Endodermal cell (in vitro differentiated cells): ENCODE results near the gene PILRB. TPM values are rescaled to one million over a fixed set of nuclear protein-coding genes. Genes with fewer than 3 reads are reported as not detected.

Source experiments
- DNase-seq: peaks from one replicate; pipeline ENCODE4 v3.0.0-alpha.2; 2017
- H3K27ac ChIP-seq: 2 replicates; pipeline ENCODE4 v1.5.1; 2013; ENCODE audit warnings: mild to moderate bottlenecking, low read depth, low read length, moderate library complexity
- H3K27me3 ChIP-seq: 2 replicates; pipeline ENCODE4 v1.6.1; 2013; ENCODE audit warnings: mild to moderate bottlenecking, low read length, moderate library complexity; ENCODE audit not compliant: insufficient read depth, control insufficient read depth, poor library complexity, severe bottlenecking
- H3K36me3 ChIP-seq: 2 replicates; pipeline ENCODE4 v1.7.0; 2013; ENCODE audit warnings: mild to moderate bottlenecking, low read length, moderate library complexity; ENCODE audit not compliant: control insufficient read depth, insufficient read depth
- H3K4me1 ChIP-seq: one replicate; pipeline ENCODE4 v1.7.0; 2013; ENCODE audit warnings: low read length; ENCODE audit not compliant: control insufficient read depth, insufficient read depth
- H3K4me3 ChIP-seq: 2 replicates; pipeline ENCODE4 v1.5.1; 2013; ENCODE audit warnings: mild to moderate bottlenecking, low read length, moderate library complexity
- H3K9ac ChIP-seq: 2 replicates; pipeline ENCODE4 v1.6.1; 2013; ENCODE audit warnings: mild to moderate bottlenecking, low read length, moderate library complexity; ENCODE audit not compliant: poor library complexity, severe bottlenecking; ENCODE audit errors: extremely low read depth
- H3K9me3 ChIP-seq: 2 replicates; pipeline ENCODE4 v1.6.1; 2013; ENCODE audit warnings: mild to moderate bottlenecking, low read length, moderate library complexity; ENCODE audit not compliant: control insufficient read depth
- H3K27ac Mint-ChIP-seq: 2 replicates; pipeline ENCODE4 v1.8.0; 2020; ENCODE audit warnings: mixed read lengths
- H3K27me3 Mint-ChIP-seq: 2 replicates; pipeline ENCODE4 v1.8.0; 2021; ENCODE audit warnings: mild to moderate bottlenecking, mixed read lengths; ENCODE audit not compliant: insufficient read depth
- H3K36me3 Mint-ChIP-seq: 2 replicates; pipeline ENCODE4 v1.8.0; 2020; ENCODE audit warnings: low read depth, mixed read lengths
- H3K4me1 Mint-ChIP-seq: 2 replicates; pipeline ENCODE4 v1.8.0; 2020; ENCODE audit warnings: mixed read lengths
- H3K4me3 Mint-ChIP-seq: 2 replicates; pipeline ENCODE4 v1.8.0; 2020; ENCODE audit warnings: mild to moderate bottlenecking, moderate library complexity, mixed read lengths
- H3K9me3 Mint-ChIP-seq: 2 replicates; pipeline ENCODE4 v1.8.0; 2020; ENCODE audit warnings: mild to moderate bottlenecking, mixed read lengths
- WGBS, 2 experiments: methylation state at CpG; one replicate each; pipeline versions ENCODE4 v1.1.5 to v1.1.7; 2013; ENCODE audit warnings: missing lambda C conversion rate in 2 of 2, mixed read lengths in 1 of 2; ENCODE audit not compliant: insufficient coverage in 1 of 2, insufficient read length in 1 of 2; 5-methylcytosine and 5-hydroxymethylcytosine counted together
- total RNA-seq, 2 donors: library from RNA; stranded (reverse); fragmentation: NEBNext Ultra II Directional in 1 of 2; extraction: Animal tissue kit (Norgen Biotek cat#: 25700) in 1 of 2; gene quantifications; 2 replicates in 1 of 2; 3 replicates in 1 of 2; pipeline ENCODE4 v1.2.1, GENCODE V29; 2021
- TF ChIP-seq, protein P1 (sequence below): fragments of 200-600 bp; sonication (generic); conservative IDR thresholded peaks from 2 replicates; pipeline ENCODE4 v1.5.0; 2021; ENCODE audit warnings: antibody characterized with exemption, mild to moderate bottlenecking

The PILRB gene
- total RNA-seq, 2 donors from 2014 or later = 51.9 to 84.4 TPM

DNA sequence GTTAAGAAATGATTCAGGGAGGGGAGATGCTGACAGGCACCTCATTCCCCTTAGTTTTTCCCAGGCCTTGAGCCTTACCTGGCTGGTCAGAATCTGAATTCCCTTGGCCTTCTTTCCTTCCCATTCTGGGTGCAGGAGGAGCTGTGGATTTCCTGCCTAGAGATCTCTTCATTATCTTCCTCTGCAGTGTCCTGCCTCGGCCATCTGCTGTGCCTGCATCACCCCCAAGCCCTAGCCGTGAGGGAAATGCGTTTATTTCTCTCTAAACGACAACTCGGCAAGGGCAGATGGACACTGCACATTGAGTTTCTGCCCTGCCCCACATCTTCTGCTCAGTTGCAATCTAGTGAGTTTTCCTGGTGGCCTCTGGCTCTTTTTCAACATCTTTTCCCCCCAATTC lies 43.9 kb downstream of the PILRB start:
- no peaks in the 10 kb centered on the region for H3K36me3 ChIP-seq
- H3K27ac Mint-ChIP-seq = no peak overlapping the region
- H3K4me3 ChIP-seq = no peak overlapping the region
- no peak overlapping the region for H3K9ac ChIP-seq
- WGBS, 2 experiments = 89 to 97% methylated on average over 5 of the region's 5 CpGs
- no peak overlapping the region for H3K4me3 Mint-ChIP-seq
- no peaks in the 10 kb centered on the region for H3K36me3 Mint-ChIP-seq
- no peaks in the 10 kb centered on the region for H3K9me3 ChIP-seq
- H3K27ac ChIP-seq = no peak overlapping the region
- no peaks in the 10 kb centered on the region for H3K27me3 ChIP-seq
- DNase-seq = no peak
- peaks cover 2% of the 10 kb centered on the region for H3K4me1 Mint-ChIP-seq
- TF ChIP-seq, protein P1, sequence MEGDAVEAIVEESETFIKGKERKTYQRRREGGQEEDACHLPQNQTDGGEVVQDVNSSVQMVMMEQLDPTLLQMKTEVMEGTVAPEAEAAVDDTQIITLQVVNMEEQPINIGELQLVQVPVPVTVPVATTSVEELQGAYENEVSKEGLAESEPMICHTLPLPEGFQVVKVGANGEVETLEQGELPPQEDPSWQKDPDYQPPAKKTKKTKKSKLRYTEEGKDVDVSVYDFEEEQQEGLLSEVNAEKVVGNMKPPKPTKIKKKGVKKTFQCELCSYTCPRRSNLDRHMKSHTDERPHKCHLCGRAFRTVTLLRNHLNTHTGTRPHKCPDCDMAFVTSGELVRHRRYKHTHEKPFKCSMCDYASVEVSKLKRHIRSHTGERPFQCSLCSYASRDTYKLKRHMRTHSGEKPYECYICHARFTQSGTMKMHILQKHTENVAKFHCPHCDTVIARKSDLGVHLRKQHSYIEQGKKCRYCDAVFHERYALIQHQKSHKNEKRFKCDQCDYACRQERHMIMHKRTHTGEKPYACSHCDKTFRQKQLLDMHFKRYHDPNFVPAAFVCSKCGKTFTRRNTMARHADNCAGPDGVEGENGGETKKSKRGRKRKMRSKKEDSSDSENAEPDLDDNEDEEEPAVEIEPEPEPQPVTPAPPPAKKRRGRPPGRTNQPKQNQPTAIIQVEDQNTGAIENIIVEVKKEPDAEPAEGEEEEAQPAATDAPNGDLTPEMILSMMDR = no peak
- peaks cover 42% of the 10 kb centered on the region for H3K27me3 Mint-ChIP-seq
- H3K9me3 Mint-ChIP-seq = no peaks in the 10 kb centered on the region
- H3K4me1 ChIP-seq = no peaks in the 10 kb centered on the region

GRCh38 chr7:100402241-100402640 lies 44.3 kb downstream of the PILRB start:
- no peak overlapping the region for H3K27ac Mint-ChIP-seq

DNA sequence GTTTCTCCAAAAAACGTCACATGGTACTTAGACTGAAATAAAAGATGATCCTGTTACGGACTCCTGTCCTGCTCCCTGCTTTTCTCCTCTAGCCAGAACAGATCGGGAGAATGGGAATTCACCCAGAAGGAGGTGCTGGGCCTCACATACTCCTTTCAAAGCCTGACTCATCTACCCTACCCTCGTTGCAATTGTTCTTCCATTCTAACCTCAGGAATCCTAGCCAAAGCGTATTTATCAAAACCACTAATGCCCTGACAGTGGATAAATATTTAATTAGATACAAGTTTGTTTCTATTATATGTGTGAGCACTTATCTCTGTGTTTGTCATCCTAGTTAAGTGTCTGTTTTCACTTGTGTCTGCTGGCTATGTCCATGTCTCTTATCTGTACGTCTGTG lies 48.9 kb downstream of the PILRB start:
- no peak overlapping the region for H3K4me3 ChIP-seq
- H3K4me1 Mint-ChIP-seq = peaks cover 5% of the 10 kb centered on the region
- DNase-seq = no peak
- H3K4me3 Mint-ChIP-seq = no peak overlapping the region
- H3K9me3 Mint-ChIP-seq = no peaks in the 10 kb centered on the region
- no peak overlapping the region for H3K27ac ChIP-seq
- H3K9ac ChIP-seq = no peak overlapping the region
- 76 to 81% methylated on average over 3 to 6 of the region's 6 CpGs for WGBS, 2 experiments
- no peaks in the 10 kb centered on the region for H3K36me3 ChIP-seq
- TF ChIP-seq, protein P1 = no peak
- H3K27me3 Mint-ChIP-seq = peaks cover 18% of the 10 kb centered on the region
- no peak overlapping the region for H3K27ac Mint-ChIP-seq
- peaks cover 25% of the 10 kb centered on the region for H3K27me3 ChIP-seq
- H3K36me3 Mint-ChIP-seq = no peaks in the 10 kb centered on the region
- no peaks in the 10 kb centered on the region for H3K4me1 ChIP-seq
- H3K9me3 ChIP-seq = no peaks in the 10 kb centered on the region

More at GRCh38 chr7:100402241-100402640, 44.3 kb downstream of the PILRB start:
- Histone ChIP-seq H3K9me3 (no peaks in the 10 kb centered on the region), H3K4me1 (no peaks in the 10 kb centered on the region), H3K27me3 (no peaks in the 10 kb centered on the region), H3K36me3 (no peaks in the 10 kb centered on the region), H3K4me3 (no peak overlapping the region), H3K9ac (no peak overlapping the region), H3K27ac (no peak overlapping the region)
- no peaks in the 10 kb centered on the region for H3K9me3 Mint-ChIP-seq
- no peaks in the 10 kb centered on the region for H3K36me3 Mint-ChIP-seq
- H3K4me1 Mint-ChIP-seq = peaks cover 5% of the 10 kb centered on the region
- TF ChIP-seq, protein P1 = no peak
- no peak for DNase-seq
- H3K27me3 Mint-ChIP-seq = peaks cover 39% of the 10 kb centered on the region
- H3K4me3 Mint-ChIP-seq = no peak overlapping the region
- WGBS, 2 experiments = 95% methylated on average over 2 of the region's 2 CpGs; no CpG with 5 or more reads in 1 of the 2 experiments
